Activated T-cell treated with anti-CD3 and anti-CD28 coated beads, Interleukin-2, amount 50 U/mL, for 24 hours (primary cell): ENCODE data around the gene MAP3K13.
"Not testable (repeated sequence)": the region's sequence is repeated elsewhere in the genome, so short reads cannot be mapped to it uniquely, and the experiment has no call there.

ENCODE experiments used
- DNase-seq: peaks from one replicate; pipeline ENCODE4 v3.0.0-alpha.2; 2020
- H3K27ac Mint-ChIP-seq: 2 replicates; pipeline ENCODE4 v1.8.0; 2020; ENCODE audit warnings: mild to moderate bottlenecking, mixed read lengths
- H3K27me3 Mint-ChIP-seq: 2 replicates; pipeline ENCODE4 v1.8.0; 2020; ENCODE audit warnings: mixed read lengths
- H3K36me3 Mint-ChIP-seq: 2 replicates; pipeline ENCODE4 v1.8.0; 2020; ENCODE audit warnings: low read depth, mixed read lengths
- H3K4me1 Mint-ChIP-seq: 2 replicates; pipeline ENCODE4 v1.8.0; 2020; ENCODE audit warnings: low read depth, mixed read lengths
- H3K4me3 Mint-ChIP-seq: 2 replicates; pipeline ENCODE4 v1.8.0; 2020; ENCODE audit warnings: mild to moderate bottlenecking, moderate library complexity, mixed read lengths
- H3K9me3 Mint-ChIP-seq: 2 replicates; pipeline ENCODE4 v1.8.0; 2020; ENCODE audit warnings: mixed read lengths

Gene MAP3K13

DNA sequence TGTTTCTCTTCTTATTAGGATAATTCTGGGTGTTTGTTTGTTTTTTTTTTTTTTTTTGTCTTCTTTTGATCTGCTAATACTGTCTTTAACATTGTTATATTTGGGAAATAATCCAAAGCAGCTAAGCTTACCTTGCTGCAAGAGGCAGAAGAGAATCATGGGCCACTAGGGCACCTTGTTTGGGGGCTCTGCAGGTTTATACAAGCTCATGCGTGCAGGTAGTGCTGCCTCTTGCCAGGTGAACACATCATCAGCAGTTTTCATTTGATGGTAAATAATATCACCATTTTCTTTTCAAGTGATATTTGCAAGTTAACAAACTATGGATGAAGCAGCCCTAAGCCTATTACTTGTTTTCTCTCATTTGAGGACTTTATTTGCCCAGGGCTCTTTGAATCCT, 37.9 kb downstream of the MAP3K13 start:
- Mint-ChIP-seq H3K4me3 (no peak overlapping the region), H3K27me3 (peaks cover 3% of the 10 kb centered on the region), H3K4me1 (no peaks in the 10 kb centered on the region), H3K27ac (no peak overlapping the region), H3K36me3 (no peaks in the 10 kb centered on the region), H3K9me3 (no peaks in the 10 kb centered on the region)
- no peak for DNase-seq

DNA sequence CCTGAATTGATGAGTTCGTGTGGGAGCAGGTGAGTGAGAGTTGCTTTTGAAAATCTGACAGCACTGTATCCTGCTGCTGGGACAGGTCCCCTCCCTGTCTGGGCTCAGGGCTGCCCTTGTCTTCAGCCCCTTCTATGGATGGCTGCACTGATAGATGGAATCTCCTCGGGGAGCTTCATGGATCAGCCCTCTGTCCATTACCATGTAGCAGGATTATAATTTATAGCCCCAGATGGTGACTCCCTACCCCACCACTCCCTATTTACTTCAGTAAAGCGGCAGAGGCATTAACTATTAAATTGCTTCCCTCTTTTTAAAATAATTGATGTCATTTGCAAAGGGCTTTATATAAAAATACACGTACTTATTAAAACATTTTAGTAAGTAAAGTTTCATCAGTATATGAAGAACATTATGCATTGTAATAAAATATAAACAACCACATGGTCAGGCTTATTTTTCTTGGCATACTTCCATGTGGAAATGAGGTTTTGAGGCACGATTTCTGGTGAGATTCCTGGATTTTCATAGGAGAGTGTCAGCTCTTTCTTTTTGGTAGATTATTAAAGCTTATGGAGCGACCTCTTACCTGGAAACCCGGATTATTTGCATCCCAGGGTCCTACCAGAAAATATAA, 38.5 kb downstream of the MAP3K13 start:
- no peaks in the 10 kb centered on the region for H3K36me3 Mint-ChIP-seq
- H3K9me3 Mint-ChIP-seq = no peaks in the 10 kb centered on the region
- H3K4me1 Mint-ChIP-seq = no peaks in the 10 kb centered on the region
- H3K27me3 Mint-ChIP-seq = peaks cover 3% of the 10 kb centered on the region
- H3K27ac Mint-ChIP-seq = no peak overlapping the region
- H3K4me3 Mint-ChIP-seq = no peak overlapping the region
- no peak for DNase-seq

- no peaks in the 10 kb centered on the region for H3K9me3 Mint-ChIP-seq
- H3K27ac Mint-ChIP-seq = no peak overlapping the region
- DNase-seq = no peak
- H3K27me3 Mint-ChIP-seq = peaks cover 3% of the 10 kb centered on the region
- H3K4me3 Mint-ChIP-seq = no peak overlapping the region
- no peaks in the 10 kb centered on the region for H3K4me1 Mint-ChIP-seq
- no peaks in the 10 kb centered on the region for H3K36me3 Mint-ChIP-seq
These were observed 39.6 kb downstream of the MAP3K13 start for GRCh38 chr3:185402561-185402960.

- Mint-ChIP-seq H3K4me1 (no peaks in the 10 kb centered on the region), H3K27ac (no peak overlapping the region)
These were observed 40.1 kb downstream of the MAP3K13 start for GRCh38 chr3:185403002-185403401.

DNA sequence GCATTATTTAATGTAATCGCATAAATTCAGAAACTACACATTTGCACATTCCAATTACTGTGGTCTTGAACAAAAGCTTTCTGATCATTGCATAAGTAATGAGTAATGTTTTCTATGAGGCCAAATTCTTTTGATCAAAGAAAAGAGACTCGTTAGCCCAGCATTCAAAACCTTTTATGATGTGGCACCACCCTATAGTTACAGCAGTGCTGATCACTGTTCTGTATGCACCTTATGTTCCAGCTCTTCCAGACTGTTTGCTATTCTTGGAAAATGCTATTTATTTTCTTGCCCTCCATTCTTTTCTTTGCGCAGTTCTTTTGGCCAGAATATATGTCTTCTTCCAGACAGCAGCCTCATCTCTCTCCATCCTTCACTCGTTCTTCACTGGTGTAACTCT, 42.3 kb downstream of the MAP3K13 start:
- Mint-ChIP-seq H3K4me3 (no peak overlapping the region), H3K36me3 (no peaks in the 10 kb centered on the region), H3K4me1 (no peaks in the 10 kb centered on the region), H3K27me3 (peaks cover 3% of the 10 kb centered on the region), H3K27ac (no peak overlapping the region), H3K9me3 (no peaks in the 10 kb centered on the region)
- no peak for DNase-seq

More at GRCh38 chr3:185403002-185403401, 40.1 kb downstream of the MAP3K13 start:
- H3K27me3 Mint-ChIP-seq = peaks cover 3% of the 10 kb centered on the region
- H3K4me3 Mint-ChIP-seq = no peak overlapping the region
- H3K9me3 Mint-ChIP-seq = no peaks in the 10 kb centered on the region
- H3K36me3 Mint-ChIP-seq = no peaks in the 10 kb centered on the region
- DNase-seq = no peak

DNA sequence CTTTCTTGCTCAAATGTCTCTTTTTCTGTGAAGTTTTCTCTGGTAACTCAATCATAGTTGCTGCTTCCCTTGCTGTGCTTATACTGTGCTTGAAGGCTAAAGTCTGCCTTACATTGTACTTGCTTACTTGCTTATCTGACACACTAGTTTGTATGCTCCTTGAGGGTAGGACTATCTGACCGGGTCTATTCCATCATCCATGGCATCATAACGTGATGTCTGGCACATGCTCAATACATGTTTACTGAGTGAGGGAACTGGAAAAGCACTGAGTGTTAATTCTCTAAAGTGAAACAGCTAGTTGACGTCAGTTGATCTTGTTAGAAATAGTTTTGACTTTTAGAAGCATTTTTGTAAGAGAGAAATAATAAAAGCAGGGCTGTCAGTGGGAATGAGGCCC, 42.7 kb downstream of the MAP3K13 start:
- Mint-ChIP-seq H3K27ac (no peak overlapping the region), H3K27me3 (peaks cover 3% of the 10 kb centered on the region), H3K9me3 (no peaks in the 10 kb centered on the region), H3K4me3 (no peak overlapping the region), H3K4me1 (no peaks in the 10 kb centered on the region), H3K36me3 (no peaks in the 10 kb centered on the region)
- no peak for DNase-seq

- Mint-ChIP-seq H3K9me3 (no peaks in the 10 kb centered on the region), H3K36me3 (no peaks in the 10 kb centered on the region), H3K4me3 (no peak overlapping the region), H3K27me3 (peaks cover 3% of the 10 kb centered on the region), H3K27ac (no peak overlapping the region), H3K4me1 (no peaks in the 10 kb centered on the region)
- no peak for DNase-seq
These were observed 43.2 kb downstream of the MAP3K13 start for GRCh38 chr3:185406121-185406620.

DNA sequence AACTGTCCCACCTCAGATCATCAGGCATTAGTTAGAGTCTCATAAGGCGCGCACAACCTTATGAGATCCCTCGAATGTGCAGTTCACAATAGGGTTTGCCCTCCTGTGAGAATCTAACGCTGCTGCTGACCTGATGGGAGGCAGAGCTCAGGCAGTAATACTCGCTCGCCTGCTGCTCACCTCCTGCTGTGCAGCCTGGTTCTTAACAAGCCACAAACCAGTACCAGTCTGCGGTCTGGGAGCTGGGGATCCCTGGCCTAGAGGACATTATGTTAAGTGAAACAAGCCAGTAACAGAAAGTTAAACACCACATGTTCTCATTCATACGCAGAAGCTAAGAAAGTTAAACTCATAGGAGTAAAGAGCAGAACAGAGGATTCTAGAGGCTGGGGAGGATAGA, 47.0 kb downstream of the MAP3K13 start:
- DNase-seq = no peak
- no peaks in the 10 kb centered on the region for H3K9me3 Mint-ChIP-seq
- no peak overlapping the region for H3K4me3 Mint-ChIP-seq
- H3K4me1 Mint-ChIP-seq = no peaks in the 10 kb centered on the region
- H3K27ac Mint-ChIP-seq = no peak overlapping the region
- no peaks in the 10 kb centered on the region for H3K27me3 Mint-ChIP-seq
- no peaks in the 10 kb centered on the region for H3K36me3 Mint-ChIP-seq

- Mint-ChIP-seq H3K4me3 (no peak overlapping the region), H3K9me3 (no peaks in the 10 kb centered on the region), H3K36me3 (no peaks in the 10 kb centered on the region), H3K4me1 (no peaks in the 10 kb centered on the region), H3K27ac (no peak overlapping the region), H3K27me3 (no peaks in the 10 kb centered on the region)
- DNase-seq = no peak
These were observed 48.2 kb downstream of the MAP3K13 start for GRCh38 chr3:185411133-185411532.

DNA sequence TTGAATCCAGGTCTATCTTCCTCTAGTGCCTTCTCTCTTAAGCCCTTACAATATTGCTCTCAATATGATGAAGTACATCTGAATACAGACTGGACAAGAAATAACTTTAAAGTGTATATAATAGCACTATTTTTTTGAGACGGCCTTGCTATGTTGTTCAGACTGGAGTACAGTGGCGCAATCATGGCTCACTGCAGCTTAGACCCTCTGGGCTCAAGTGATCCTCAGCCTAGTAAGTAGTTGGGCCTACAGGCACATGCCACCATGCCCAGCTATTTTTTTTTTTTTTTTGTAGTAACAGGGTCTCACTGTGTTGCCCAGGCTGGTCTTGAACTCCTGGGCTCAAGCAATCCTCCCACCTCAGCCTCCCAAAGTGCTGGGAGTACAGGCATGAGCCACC, 53.6 kb downstream of the MAP3K13 start:
- H3K36me3 Mint-ChIP-seq = no peaks in the 10 kb centered on the region
- no peaks in the 10 kb centered on the region for H3K4me1 Mint-ChIP-seq
- H3K9me3 Mint-ChIP-seq = no peaks in the 10 kb centered on the region
- DNase-seq = no peak
- no peak overlapping the region for H3K4me3 Mint-ChIP-seq
- peaks cover 3% of the 10 kb centered on the region for H3K27me3 Mint-ChIP-seq
- no peak overlapping the region for H3K27ac Mint-ChIP-seq

GRCh38 chr3:185418561-185418977, 55.6 kb downstream of the MAP3K13 start:
- not testable (repeated sequence) for H3K9me3 Mint-ChIP-seq, H3K27ac Mint-ChIP-seq, H3K36me3 Mint-ChIP-seq, H3K4me1 Mint-ChIP-seq, H3K27me3 Mint-ChIP-seq, H3K4me3 Mint-ChIP-seq, DNase-seq

DNA sequence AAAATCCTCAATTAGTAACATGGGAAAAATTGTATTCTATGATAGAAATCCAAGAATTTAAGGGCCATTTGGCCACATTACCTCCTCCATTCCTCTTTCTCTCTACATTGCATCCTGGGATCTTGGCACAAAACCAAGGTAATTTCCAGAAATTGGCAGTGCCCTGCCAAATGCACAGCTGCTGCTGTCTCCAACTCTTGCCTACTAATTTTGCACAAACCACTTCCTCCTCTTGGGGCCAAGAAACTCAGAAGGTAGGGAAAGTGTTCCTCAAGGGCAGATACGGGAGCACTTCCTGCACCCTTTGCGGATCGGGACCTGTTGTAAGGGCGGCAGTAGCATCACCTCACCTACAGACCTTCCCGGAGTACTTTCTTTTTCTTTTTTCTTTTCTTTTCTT, 57.8 kb downstream of the MAP3K13 start:
- no peak for DNase-seq
- Mint-ChIP-seq H3K4me1 (no peaks in the 10 kb centered on the region), H3K4me3 (no peak overlapping the region), H3K36me3 (no peaks in the 10 kb centered on the region), H3K9me3 (no peaks in the 10 kb centered on the region), H3K27me3 (peaks cover 10% of the 10 kb centered on the region), H3K27ac (no peak overlapping the region)

GRCh38 chr3:185421577-185422232, 58.8 kb downstream of the MAP3K13 start:
- Mint-ChIP-seq H3K27me3 (peaks cover 14% of the 10 kb centered on the region), H3K9me3 (no peaks in the 10 kb centered on the region), H3K27ac (no peak overlapping the region), H3K4me3 (no peak overlapping the region), H3K36me3 (no peaks in the 10 kb centered on the region), H3K4me1 (no peaks in the 10 kb centered on the region)
- DNase-seq = no peak

- H3K9me3 Mint-ChIP-seq = no peaks in the 10 kb centered on the region
- H3K27me3 Mint-ChIP-seq = peaks cover 14% of the 10 kb centered on the region
- no peaks in the 10 kb centered on the region for H3K36me3 Mint-ChIP-seq
- no peak for DNase-seq
- no peaks in the 10 kb centered on the region for H3K4me1 Mint-ChIP-seq
- no peak overlapping the region for H3K27ac Mint-ChIP-seq
- H3K4me3 Mint-ChIP-seq = no peak overlapping the region
These were observed 59.7 kb downstream of the MAP3K13 start for GRCh38 chr3:185422677-185423076.

GRCh38 chr3:185423178-185423577, 60.2 kb downstream of the MAP3K13 start:
- peaks cover 14% of the 10 kb centered on the region for H3K27me3 Mint-ChIP-seq
- no peak for DNase-seq
- no peaks in the 10 kb centered on the region for H3K9me3 Mint-ChIP-seq
- H3K36me3 Mint-ChIP-seq = no peaks in the 10 kb centered on the region
- H3K4me3 Mint-ChIP-seq = no peak overlapping the region
- no peaks in the 10 kb centered on the region for H3K4me1 Mint-ChIP-seq
- H3K27ac Mint-ChIP-seq = no peak overlapping the region
